ENCODE measurements around the gene BOD1L1.

BOD1L1 gene

GRCh38 chr4:13523591-13524503 lies 103.7 kb downstream of the BOD1L1 start:
- no peak overlapping the region for H3K4me3 ChIP-seq (ENCODE audit: low read length)
- no peak for TF ChIP-seq ZNF274 (IDR thresholded peaks at IDR 0.05; ENCODE audit: low read depth, low read length)

- no peak for TF ChIP-seq ZNF274 (IDR thresholded peaks at IDR 0.05; ENCODE audit: low read depth, low read length)
- no peak overlapping the region for H3K4me3 ChIP-seq (ENCODE audit: low read length)
Observed at GRCh38 chr4:13523105-13523477, 104.4 kb downstream of the BOD1L1 start.

DNA sequence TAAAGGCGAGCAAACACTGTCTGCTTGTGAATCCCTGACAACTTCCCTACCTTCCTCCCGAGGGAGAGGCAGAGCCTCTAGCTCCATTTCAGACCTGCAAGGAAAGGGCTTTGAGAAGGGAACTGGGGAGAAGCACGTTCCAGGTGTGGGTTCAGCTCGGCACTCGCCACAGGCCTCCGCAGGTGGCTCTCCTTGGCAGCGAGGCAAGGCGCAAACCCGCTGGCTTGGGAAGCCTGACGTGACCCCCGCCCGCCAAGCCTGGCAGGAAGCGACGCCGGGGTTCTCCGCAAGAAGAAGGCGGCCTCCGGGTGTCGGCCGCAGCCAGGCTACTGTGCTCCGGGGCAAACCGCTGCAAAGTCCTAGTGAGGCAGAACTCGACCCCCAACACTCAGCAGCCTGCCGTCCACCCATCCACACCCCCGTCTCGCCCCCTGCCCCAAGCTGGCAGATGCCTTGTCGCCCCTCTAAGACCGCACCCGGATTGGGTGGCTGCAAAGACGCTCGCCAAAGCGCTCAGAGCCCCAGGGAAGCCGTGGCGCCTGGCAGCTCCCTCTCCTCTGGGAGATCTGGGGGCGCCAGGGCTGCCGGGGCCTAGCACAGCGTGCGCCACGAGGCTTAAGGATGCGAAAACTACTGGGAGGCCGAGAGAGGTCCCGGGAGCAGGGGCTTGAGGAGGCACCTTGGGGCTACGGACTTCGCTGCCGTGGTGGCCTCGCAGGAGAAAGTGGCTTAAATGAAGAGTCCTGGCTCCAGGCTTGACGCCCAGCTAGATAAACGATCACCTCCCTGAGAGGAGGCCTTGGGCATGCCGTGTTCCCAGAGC lies 105.0 kb downstream of the BOD1L1 start:
- no peak for TF ChIP-seq ZNF274 (IDR thresholded peaks at IDR 0.05; ENCODE audit: low read depth, low read length)
- H3K4me3 ChIP-seq (ENCODE audit: low read length), result no peak overlapping the region

DNA sequence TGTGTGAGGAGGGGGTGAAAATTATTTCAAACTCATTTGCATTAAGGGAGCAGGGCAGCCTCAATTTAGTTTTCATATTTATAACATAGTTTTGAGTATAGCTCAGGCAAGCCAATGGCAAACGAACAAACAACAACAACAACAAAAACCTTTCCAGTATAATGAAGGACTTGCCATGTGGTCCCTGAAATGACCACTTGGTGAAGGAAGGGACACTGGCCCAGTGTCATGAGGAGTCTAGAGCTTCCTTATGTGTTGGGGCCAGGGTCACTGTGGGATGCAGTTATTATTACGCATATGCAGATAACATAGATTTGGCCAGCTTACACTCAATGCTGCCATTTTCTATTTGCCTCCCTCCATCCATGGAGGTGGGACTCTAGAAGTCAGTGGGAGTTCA lies 106.5 kb downstream of the BOD1L1 start:
- TF ChIP-seq ZNF274 (IDR thresholded peaks at IDR 0.05; ENCODE audit: low read depth, low read length), result no peak
- H3K4me3 ChIP-seq (ENCODE audit: low read length), result no peak overlapping the region

Data from GM08714 (cell line).